NCI-H748 treated with DMSO at 0.1 percent for 48 hours (cell line): ENCODE data around the gene DNAH8.
"Not testable (repeated sequence)": the region's sequence is repeated elsewhere in the genome, so short reads cannot be mapped to it uniquely, and the experiment has no call there.

Source experiments
- DNase-seq: peaks from one replicate; lab custom pipeline; 2025; lab: John Stamatoyannopoulos, UW

Gene DNAH8

GRCh38 chr6:38750968-38751615 lies 36.0 kb downstream of the DNAH8 start:
- DNase-seq: no peak

- DNase-seq: no peak
These were observed 38.6 kb downstream of the DNAH8 start for GRCh38 chr6:38753707-38754106.

- DNase-seq: no peak
These were observed 40.1 kb downstream of the DNAH8 start for GRCh38 chr6:38755207-38755606.

- no peak for DNase-seq
These were observed 40.8 kb downstream of the DNAH8 start for GRCh38 chr6:38755874-38756273.

DNA sequence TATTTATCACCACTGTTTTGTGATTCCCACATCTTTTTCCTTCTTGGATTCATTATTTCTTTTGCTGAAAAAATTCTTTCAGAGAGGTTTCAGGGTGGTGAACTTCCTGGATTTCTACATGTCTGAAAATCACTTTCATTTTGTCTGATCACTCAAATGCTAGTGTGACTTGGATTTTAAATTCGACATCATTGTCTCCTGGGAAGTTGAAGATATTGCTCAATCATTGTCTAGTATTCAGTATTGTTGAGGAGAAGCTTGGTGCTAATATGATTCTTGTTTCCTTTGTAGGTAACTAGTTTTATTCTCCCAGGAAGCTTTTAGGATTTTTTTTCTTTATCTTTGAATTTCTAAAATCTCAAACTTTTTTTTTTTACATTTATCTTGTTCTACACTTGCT lies 45.0 kb downstream of the DNAH8 start:
- DNase-seq: no peak

DNA sequence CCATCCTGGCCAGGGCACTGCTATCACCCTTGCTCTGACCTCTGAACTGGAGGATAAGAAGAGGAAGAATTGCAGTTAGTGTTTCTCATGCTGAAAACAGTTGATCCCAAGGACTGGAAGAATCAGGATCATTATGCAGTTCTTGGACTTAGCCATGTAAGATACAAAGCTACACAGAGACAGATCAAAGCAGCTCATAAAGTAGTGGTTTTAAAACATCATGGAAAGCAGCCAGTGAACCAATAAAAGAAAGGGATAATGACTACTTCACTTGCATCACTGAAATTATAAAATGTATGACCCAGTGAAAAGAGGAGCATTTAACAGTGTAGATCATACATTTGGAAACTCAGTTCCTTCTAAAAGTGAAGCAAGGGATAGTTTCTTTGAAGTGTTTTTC lies 47.7 kb downstream of the DNAH8 start:
- no peak for DNase-seq

DNA sequence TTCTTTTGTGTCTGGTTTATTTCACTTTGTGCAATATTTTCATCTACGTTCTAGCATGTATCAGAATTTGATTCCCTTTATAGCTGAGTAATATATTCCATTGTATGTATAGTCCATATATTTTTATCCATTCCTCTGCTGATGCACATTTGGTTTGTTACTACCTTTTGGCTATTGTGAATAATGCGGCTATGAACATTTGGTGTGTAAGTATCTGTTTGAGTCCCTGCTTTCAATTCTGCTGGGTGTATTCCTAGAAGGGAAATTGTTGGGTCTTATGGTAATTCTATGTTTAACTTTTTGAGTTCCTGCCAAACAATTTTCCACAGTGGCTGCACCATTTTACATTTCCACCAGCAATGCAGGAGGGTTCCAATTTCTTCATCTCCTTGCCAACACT lies 52.4 kb downstream of the DNAH8 start:
- DNase-seq: no peak

DNA sequence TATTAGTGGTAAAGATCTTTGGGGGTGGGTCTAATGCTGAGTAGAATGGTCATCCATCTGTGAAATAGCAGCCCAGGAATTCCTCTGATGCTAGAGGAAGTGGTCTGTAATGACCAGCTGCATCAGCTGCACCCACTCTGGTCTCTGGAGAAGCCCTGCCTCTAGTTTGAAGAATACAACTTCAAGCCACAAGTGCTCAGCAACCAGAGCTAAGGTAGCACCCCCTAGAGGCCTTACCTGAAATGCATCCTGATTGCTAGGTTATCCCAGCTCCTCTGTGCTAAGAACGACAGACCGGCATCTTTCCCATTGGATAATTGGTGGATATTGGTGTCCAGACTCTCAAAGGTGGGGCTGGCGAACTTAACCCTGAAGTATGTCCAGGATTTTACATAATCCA lies 58.2 kb downstream of the DNAH8 start:
- no peak for DNase-seq

GRCh38 chr6:38774929-38775707 lies 60.0 kb downstream of the DNAH8 start:
- DNase-seq: no peak

- no peak for DNase-seq
These were observed 60.8 kb downstream of the DNAH8 start for GRCh38 chr6:38775870-38776269.

DNA sequence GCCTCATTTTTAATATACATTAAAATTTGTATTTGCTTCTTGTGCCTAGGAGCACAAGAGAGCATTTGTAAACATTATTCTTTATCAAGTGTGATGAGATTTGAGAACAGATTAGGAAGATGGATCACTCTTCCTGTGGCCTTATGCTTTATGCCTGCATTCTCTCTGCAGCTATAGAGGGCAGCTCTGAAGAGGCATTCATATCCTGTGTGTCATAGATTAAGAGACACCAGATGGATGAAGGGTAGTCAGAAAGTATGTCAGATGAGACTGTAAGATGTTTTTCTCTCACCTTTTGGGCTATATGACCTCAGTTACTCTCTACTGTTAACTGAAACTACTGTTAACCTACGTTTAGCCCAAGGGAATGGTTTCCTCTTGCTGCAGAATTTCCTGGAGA lies 61.4 kb downstream of the DNAH8 start:
- no peak for DNase-seq

DNA sequence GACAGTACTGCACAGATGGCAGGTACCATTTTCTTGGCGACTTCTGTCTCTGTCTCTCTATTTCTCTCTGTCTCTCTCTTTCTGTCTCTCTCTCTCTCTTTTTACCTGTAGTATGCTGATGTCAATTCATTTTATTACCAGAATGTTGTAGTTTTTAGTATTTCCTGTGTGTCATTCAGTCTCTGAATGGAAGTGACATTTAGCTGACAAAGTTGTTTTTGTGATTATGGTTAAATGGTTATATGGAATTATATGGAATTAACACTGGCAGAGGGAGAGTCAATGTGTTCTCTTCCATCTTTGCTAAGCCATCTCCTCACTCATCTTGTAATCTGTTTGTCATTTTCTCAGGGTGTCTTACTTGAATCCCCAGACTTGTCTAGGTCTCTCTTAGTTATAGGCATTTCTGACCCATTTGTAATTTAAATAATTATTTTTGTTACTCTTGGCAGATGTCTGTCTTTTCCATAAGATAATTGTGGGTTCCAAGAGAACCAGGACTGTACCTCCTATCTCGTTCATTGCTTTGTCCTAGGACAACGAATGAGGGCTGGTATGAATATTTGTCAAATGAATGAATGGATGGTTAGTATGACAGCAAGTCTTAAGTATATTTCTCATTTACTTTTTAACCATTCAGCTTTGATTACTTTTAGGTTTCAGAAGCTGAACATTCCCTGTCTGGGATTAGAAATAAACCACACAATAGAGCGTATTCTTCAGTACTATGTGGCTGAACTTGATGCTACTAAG lies 64.4 kb downstream of the DNAH8 start:
- no peak for DNase-seq

DNA sequence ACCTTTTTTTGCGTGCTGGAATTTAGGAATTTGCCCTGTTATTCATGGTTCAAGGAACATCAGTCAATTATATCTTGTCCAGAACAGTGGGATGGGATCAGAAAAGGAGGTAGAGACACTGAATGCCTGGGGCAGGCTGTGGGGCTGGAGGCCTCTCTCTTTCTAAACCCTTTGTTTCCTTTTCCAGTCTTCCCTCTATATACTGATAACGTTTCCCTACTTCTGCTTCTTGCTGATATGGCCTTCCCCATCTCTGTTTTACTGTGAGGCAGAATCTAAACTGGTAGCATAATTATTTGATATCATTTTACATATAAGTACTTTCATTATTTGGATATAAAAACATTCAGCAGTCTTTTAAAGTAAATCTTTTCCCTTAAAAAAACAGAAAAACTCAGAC lies 67.5 kb downstream of the DNAH8 start:
- no peak for DNase-seq

- no peak for DNase-seq
These were observed 68.5 kb downstream of the DNAH8 start for GRCh38 chr6:38783443-38784228.

DNA sequence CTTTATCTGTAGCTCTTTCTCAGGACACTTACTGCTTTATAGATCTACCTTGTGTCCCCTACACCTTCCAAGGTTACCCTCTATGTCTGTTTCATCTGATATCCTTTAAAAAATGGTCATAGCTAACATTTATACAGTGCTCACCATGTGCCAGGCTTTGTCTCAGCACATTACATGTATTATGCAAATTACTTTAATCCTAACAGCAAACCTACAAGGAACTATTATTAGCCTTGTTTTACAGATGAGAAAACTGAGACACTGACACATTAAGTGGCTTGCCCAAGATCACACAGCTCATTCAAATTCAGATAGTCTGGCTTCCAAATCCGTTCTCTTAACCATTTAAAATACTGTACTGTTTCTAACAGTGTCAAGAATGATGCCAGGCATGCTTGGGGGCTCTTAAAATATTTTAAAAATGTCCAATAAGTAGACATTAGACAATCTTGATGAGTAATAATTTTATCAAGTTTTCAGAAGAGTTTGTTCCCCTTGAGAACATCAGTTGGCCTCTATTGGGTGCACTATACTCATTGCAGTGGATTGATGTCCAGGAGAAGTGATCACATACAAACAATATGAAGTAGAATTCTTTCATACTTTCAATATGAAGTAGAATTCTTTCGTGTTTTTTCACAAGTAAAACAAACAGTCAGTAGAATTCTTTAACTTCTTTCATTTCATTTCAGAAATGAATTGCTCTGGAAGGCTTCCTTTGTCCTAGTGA lies 69.6 kb downstream of the DNAH8 start:
- no peak for DNase-seq

DNA sequence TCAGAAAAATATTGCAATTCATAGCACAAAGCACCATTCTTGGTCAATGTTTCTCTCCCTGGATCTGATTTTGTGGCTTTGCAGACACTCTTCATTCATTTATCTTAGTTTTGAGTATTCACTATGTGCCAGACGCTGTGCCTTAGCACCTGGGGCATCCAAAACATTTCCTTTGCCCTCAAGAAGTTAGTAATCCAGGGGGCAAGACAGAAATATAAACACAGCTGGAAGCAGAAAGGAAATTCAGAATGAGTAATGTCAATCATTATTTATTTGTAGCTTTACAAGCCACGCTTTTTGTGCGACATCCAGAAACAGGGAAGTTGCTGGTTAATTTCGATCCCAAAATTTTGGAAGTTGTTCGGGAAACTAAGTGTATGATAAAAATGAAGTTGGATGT lies 71.4 kb downstream of the DNAH8 start:
- DNase-seq: no peak

DNA sequence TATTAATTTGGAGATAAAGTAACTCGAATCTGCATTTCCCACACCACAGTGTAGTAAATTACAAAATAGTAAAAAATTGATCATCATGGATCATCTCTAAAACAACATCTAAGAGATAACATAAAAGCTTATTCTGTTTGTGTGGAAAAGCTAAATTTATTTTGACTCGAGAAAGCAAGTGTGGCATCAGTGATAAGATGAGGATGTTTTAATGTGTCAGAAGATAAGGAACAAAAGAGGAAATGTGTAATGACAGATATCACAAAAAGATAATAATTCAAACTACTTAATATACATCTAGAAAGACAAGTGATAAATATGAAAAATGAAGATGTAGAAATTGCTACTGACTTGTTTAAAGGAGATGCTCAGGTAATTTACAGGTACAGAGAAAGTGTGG lies 74.1 kb downstream of the DNAH8 start:
- no peak for DNase-seq

- no peak for DNase-seq
These were observed 77.2 kb downstream of the DNAH8 start for GRCh38 chr6:38792356-38792755.

- DNase-seq: no peak
These were observed 79.6 kb downstream of the DNAH8 start for GRCh38 chr6:38794682-38795081.

- DNase-seq: no peak
These were observed 80.9 kb downstream of the DNAH8 start for GRCh38 chr6:38796006-38796405.

DNA sequence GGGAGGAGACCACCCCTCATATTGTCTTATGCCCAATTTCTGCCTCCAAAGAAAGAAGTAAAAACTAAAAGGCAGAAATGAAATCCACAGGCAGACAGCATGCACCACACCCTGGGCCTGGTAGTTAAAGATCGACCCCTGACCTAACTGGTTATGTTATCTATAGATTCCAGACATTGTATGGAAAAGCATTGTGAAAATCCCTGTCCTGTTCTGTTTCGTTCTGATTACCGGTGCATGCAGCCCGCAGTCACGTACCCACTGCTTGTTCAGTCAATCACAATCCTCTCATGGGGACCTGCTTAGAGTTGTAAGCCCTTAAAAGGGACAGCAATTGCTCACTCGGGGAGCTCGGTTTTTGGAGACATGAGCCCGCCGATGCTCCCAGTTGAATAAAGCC lies 81.3 kb downstream of the DNAH8 start:
- DNase-seq: not testable (repeated sequence)

DNA sequence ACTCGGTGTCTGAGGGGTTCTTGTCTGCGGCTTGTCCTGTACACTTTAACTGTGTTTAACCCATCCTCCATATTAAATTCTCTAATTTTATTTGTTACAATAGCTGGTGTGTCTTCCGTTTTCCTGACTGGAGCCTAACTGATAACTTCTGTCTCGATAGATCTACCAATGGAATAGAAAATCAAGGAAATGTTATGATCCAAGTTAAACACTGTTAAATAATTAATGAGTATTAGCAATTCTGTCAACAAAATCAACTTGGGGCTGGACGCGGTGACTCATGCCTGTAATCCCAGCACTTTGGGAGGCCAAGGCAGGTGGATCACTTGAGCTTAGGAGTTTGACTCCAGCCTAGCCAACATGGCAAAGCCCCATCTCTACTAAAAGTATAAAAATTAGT lies 81.7 kb downstream of the DNAH8 start:
- DNase-seq: no peak
